HEK293 (cell line): Measurements from ENCODE around the gene LRSAM1.

Source experiments
- CTCF ChIA-PET: fragments of 350-600 bp; formaldehyde crosslinking; extraction: SDS; loops from one replicate; lab custom pipeline; 2021; ENCODE audit warnings: antibody characterized with exemption; lab: Yijun Ruan, JAX
- POLR2A ChIA-PET: fragments of 300-600 bp; formaldehyde crosslinking; extraction: SDS; loops from one replicate; lab custom pipeline; 2020; ENCODE audit warnings: antibody characterized with exemption, inconsistent platforms; lab: Yijun Ruan, JAX
- H3K27ac ChIP-seq: fragments of 200-500 bp; sonication (Bioruptor generic); 2 replicates; pipeline ENCODE4 v1.5.1; 2014; ENCODE audit warnings: low read depth, low read length, control low read depth, inconsistent platforms; ENCODE audit errors: extremely low read depth
- H3K36me3 ChIP-seq, 2 experiments: fragments of 200-500 bp in 1 of 2; sonication (Bioruptor generic) in 1 of 2; 1 replicate in 1 of 2; 2 replicates in 1 of 2; pipeline ENCODE4 v1.5.1; 2014 to 2017; ENCODE audit warnings: inconsistent platforms in 2 of 2, low read length in 2 of 2; ENCODE audit not compliant: control insufficient read depth in 2 of 2, insufficient read depth in 1 of 2
- H3K4me1 ChIP-seq: fragments of 200-500 bp; sonication (Bioruptor generic); 2 replicates; pipeline ENCODE4 v1.5.1; 2014; ENCODE audit warnings: mild to moderate bottlenecking, low read length, inconsistent platforms; ENCODE audit not compliant: control insufficient read depth, insufficient read depth
- H3K4me3 ChIP-seq: 2 replicates; pipeline ENCODE4 v1.5.1; 2011; ENCODE audit warnings: low read depth, mild to moderate bottlenecking, control low read depth, low read length, moderate library complexity
- H3K9me3 ChIP-seq: fragments of 200-500 bp; sonication (Bioruptor generic); 2 replicates; pipeline ENCODE4 v1.5.1; 2014; ENCODE audit warnings: low read depth, low read length, inconsistent platforms; ENCODE audit not compliant: control insufficient read depth, insufficient read depth
- EGR2 ChIP-seq: fragments of 450-650 bp; formaldehyde crosslinking; IDR thresholded peaks from 2 replicates; pipeline ENCODE4 v1.5.1; 2016; ENCODE audit warnings: low read depth, missing biosample characterization, missing genetic modification characterization
- MZF1 ChIP-seq: fragments of 450-650 bp; formaldehyde crosslinking; IDR thresholded peaks from 2 replicates; pipeline ENCODE4 v1.5.1; 2017; ENCODE audit warnings: missing biosample characterization, missing genetic modification characterization, borderline replicate concordance
- SALL2 ChIP-seq: fragments of 450-650 bp; formaldehyde crosslinking; IDR thresholded peaks from 2 replicates; pipeline ENCODE4 v1.5.0; 2017; ENCODE audit warnings: missing biosample characterization, mild to moderate bottlenecking, missing genetic modification characterization, borderline replicate concordance
- YY1 ChIP-seq: fragments of 450-650 bp; formaldehyde crosslinking; IDR thresholded peaks from 2 replicates; pipeline ENCODE4 v1.5.1; 2018; ENCODE audit warnings: missing biosample characterization, missing genetic modification characterization
- ZBTB48 ChIP-seq: fragments of 450-650 bp; formaldehyde crosslinking; IDR thresholded peaks from 2 replicates; pipeline ENCODE4 v1.5.1; 2016; ENCODE audit warnings: missing biosample characterization, missing genetic modification characterization
- ZFHX2 ChIP-seq: fragments of 450-650 bp; formaldehyde crosslinking; conservative IDR thresholded peaks from 2 replicates; pipeline ENCODE4 v1.5.1; 2016; ENCODE audit warnings: missing biosample characterization, missing genetic modification characterization
- ZIC2 ChIP-seq: fragments of 450-650 bp; formaldehyde crosslinking; IDR thresholded peaks from 2 replicates; pipeline ENCODE4 v1.5.1; 2016; ENCODE audit warnings: missing biosample characterization, missing genetic modification characterization
- ZNF391 ChIP-seq: fragments of 450-650 bp; formaldehyde crosslinking; IDR thresholded peaks from 2 replicates; pipeline ENCODE4 v1.5.1; 2016; ENCODE audit warnings: low read depth, missing biosample characterization, missing genetic modification characterization, borderline replicate concordance
- ZNF433 ChIP-seq: fragments of 450-650 bp; formaldehyde crosslinking; IDR thresholded peaks from 2 replicates; pipeline ENCODE4 v1.5.1; 2016; ENCODE audit warnings: missing biosample characterization, missing genetic modification characterization, low read depth
- ZNF521 ChIP-seq: fragments of 450-650 bp; formaldehyde crosslinking; IDR thresholded peaks from 2 replicates; pipeline ENCODE4 v1.5.1; 2017; ENCODE audit warnings: missing biosample characterization, mild to moderate bottlenecking, missing genetic modification characterization
- ZNF610 ChIP-seq: fragments of 450-650 bp; formaldehyde crosslinking; IDR thresholded peaks from 2 replicates; pipeline ENCODE4 v1.5.1; 2016; ENCODE audit warnings: missing biosample characterization, missing genetic modification characterization, borderline replicate concordance
- ZNF654 ChIP-seq: fragments of 450-650 bp; formaldehyde crosslinking; IDR thresholded peaks from 2 replicates; pipeline ENCODE4 v1.5.1; 2016; ENCODE audit warnings: low read depth, missing biosample characterization, missing genetic modification characterization
- ZNF701 ChIP-seq: fragments of 450-650 bp; formaldehyde crosslinking; IDR thresholded peaks from 2 replicates; pipeline ENCODE4 v1.5.1; 2016; ENCODE audit warnings: missing biosample characterization, missing genetic modification characterization
- TF ChIP-seq, protein P1 (sequence below): fragments of 450-650 bp; formaldehyde crosslinking; IDR thresholded peaks from 2 replicates; pipeline ENCODE4 v1.5.1; 2016; ENCODE audit warnings: missing biosample characterization, missing genetic modification characterization
- TF ChIP-seq, protein P2 (sequence below): fragments of 450-650 bp; formaldehyde crosslinking; IDR thresholded peaks from 2 replicates; pipeline ENCODE4 v1.5.1; 2016; ENCODE audit warnings: missing biosample characterization, missing genetic modification characterization
- TF ChIP-seq, protein P3 (sequence below): fragments of 450-650 bp; formaldehyde crosslinking; IDR thresholded peaks from 2 replicates; pipeline ENCODE4 v1.5.1; 2016; ENCODE audit warnings: missing biosample characterization, missing genetic modification characterization
- TF ChIP-seq, protein P4 (sequence below): fragments of 450-650 bp; formaldehyde crosslinking; IDR thresholded peaks from 2 replicates; pipeline ENCODE4 v1.5.1; 2016; ENCODE audit warnings: missing biosample characterization, missing genetic modification characterization
- TF ChIP-seq, protein P5 (sequence below): fragments of 450-650 bp; formaldehyde crosslinking; IDR thresholded peaks from 2 replicates; pipeline ENCODE4 v1.5.1; 2016; ENCODE audit warnings: missing biosample characterization, missing genetic modification characterization
- TF ChIP-seq, protein P6 (sequence below): fragments of 450-650 bp; formaldehyde crosslinking; IDR thresholded peaks from 2 replicates; pipeline ENCODE4 v1.5.1; 2016; ENCODE audit warnings: missing biosample characterization, missing genetic modification characterization

LRSAM1 gene

DNA sequence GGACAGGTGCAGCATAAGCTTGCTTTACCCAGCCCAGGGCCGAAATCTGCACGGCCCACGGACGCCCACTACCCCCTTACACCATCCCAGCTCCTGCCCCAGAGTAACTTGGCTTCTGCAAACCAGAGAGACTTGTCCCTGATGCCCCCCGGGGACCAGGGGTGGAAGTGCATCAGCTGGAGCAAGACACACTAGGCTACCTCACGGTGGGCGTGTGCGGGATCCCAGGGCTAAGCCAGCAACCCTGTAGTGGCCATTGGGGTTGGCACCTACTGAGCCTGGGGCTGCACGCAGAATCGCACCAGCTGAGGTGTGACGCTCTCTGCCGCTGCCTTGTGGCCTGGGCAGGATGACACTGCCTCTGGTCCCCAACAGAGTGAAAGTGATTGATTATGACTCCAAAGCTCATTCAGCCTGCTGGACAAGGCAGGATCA is 33.3 kb upstream of the LRSAM1 start:
- TF ChIP-seq, protein P1, sequence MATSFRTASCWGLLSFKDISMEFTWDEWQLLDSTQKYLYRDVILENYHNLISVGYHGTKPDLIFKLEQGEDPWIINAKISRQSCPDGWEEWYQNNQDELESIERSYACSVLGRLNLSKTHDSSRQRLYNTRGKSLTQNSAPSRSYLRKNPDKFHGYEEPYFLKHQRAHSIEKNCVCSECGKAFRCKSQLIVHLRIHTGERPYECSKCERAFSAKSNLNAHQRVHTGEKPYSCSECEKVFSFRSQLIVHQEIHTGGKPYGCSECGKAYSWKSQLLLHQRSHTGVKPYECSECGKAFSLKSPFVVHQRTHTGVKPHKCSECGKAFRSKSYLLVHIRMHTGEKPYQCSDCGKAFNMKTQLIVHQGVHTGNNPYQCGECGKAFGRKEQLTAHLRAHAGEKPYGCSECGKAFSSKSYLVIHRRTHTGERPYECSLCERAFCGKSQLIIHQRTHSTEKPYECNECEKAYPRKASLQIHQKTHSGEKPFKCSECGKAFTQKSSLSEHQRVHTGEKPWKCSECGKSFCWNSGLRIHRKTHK (tag by site-specific recombination), result no peak
- TF ChIP-seq ZIC2 (tag by site-specific recombination), result peak; percentile 64
- TF ChIP-seq, protein P2, sequence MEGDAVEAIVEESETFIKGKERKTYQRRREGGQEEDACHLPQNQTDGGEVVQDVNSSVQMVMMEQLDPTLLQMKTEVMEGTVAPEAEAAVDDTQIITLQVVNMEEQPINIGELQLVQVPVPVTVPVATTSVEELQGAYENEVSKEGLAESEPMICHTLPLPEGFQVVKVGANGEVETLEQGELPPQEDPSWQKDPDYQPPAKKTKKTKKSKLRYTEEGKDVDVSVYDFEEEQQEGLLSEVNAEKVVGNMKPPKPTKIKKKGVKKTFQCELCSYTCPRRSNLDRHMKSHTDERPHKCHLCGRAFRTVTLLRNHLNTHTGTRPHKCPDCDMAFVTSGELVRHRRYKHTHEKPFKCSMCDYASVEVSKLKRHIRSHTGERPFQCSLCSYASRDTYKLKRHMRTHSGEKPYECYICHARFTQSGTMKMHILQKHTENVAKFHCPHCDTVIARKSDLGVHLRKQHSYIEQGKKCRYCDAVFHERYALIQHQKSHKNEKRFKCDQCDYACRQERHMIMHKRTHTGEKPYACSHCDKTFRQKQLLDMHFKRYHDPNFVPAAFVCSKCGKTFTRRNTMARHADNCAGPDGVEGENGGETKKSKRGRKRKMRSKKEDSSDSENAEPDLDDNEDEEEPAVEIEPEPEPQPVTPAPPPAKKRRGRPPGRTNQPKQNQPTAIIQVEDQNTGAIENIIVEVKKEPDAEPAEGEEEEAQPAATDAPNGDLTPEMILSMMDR (tag by site-specific recombination), result 0 out of 2 replicates have a peak, but pooled peaks have one; percentile 17
- peak; percentile 59 for TF ChIP-seq ZFHX2 (tag by site-specific recombination)
- peak; percentile 69 for TF ChIP-seq EGR2 (tag by site-specific recombination)
- Histone ChIP-seq H3K4me1 (0 out of 2 replicates have a peak, but pooled peaks cover 3% of the 10 kb centered on the region), H3K27ac (no peak overlapping the region), H3K9me3 (no peaks in the 10 kb centered on the region), H3K4me3 (no peak overlapping the region), H3K36me3 (no peaks in the 10 kb centered on the region)
- POLR2A ChIA-PET, result interaction anchor here (0.5 to 1.2 kb wide), 2 partner anchors 22 to 160 kb away, joined by 4 to 8 read pairs; no protein-coding TSS in a partner anchor
- CTCF ChIA-PET, result interaction anchor here (0.6 to 2.0 kb wide), 8 partner anchors 16 to 213 kb away, joined by 3 to 5 read pairs (median 3); no protein-coding TSS in a partner anchor

DNA sequence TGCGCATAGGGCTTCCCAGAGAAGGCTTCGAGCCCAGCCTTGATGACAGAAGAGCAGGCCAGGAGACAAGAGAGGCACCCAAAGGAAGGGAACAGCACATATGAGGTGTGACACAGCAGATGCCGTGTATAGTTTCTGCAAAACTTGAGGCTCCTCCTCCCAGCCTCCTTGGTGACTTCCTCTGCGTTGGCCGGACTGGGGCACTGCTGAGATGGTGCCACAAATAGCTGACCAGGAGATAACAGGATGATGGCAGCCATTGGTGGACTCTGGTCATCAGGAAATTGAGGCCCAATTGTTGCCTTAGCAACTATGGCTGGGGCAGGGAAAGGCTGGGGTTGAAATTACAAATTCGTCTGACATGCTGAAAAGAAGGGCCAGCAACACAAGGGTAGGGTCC is 32.0 kb upstream of the LRSAM1 start:
- TF ChIP-seq ZNF701 (tag by site-specific recombination) (no peak), ZNF654 (tag by site-specific recombination) (no peak), MZF1 (tag by site-specific recombination) (no peak), YY1 (tag by site-specific recombination) (no peak), ZNF391 (tag by site-specific recombination) (no peak), ZNF521 (tag by site-specific recombination) (no peak), ZBTB48 (no peak), ZNF610 (tag by site-specific recombination) (no peak)
- TF ChIP-seq, protein P3, sequence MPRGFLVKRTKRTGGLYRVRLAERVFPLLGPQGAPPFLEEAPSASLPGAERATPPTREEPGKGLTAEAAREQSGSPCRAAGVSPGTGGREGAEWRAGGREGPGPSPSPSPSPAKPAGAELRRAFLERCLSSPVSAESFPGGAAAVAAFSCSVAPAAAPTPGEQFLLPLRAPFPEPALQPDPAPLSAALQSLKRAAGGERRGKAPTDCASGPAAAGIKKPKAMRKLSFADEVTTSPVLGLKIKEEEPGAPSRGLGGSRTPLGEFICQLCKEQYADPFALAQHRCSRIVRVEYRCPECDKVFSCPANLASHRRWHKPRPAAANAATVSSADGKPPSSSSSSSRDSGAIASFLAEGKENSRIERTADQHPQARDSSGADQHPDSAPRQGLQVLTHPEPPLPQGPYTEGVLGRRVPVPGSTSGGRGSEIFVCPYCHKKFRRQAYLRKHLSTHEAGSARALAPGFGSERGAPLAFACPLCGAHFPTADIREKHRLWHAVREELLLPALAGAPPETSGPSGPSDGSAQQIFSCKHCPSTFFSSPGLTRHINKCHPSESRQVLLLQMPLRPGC (tag by site-specific recombination), result no peak
- no peak overlapping the region for H3K27ac ChIP-seq
- H3K4me1 ChIP-seq, result 0 out of 2 replicates have a peak, but pooled peaks cover 5% of the 10 kb centered on the region
- ChIA-PET CTCF (interaction anchor here (0.6 to 0.7 kb wide), 2 partner anchors 16 to 45 kb away, joined by 3 read pairs; no protein-coding TSS in a partner anchor), POLR2A (no interaction called here)
- no peaks in the 10 kb centered on the region for H3K9me3 ChIP-seq
- H3K4me3 ChIP-seq, result no peak overlapping the region
- no peaks in the 10 kb centered on the region for H3K36me3 ChIP-seq

DNA sequence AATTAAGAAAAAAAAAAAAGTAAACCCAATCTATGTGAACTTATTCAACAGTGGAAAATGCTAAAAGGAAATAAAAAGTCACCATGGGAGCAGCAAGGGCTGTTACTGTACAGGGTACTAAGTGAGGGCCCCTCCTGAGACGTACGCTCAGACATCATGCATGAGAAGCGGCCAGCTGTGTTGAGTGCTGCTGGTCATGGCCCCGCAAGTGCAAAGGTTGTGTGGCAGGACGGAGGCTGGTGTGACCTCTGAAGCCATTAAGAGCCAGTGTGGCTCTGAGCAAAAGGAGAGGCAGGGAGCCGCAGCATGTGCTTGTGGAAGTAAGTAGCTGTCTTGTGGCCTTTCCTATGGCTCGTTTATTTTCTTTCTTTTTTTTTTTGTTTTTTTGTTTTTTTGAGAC is 30.3 kb upstream of the LRSAM1 start:
- CTCF ChIA-PET, result interaction anchor here (0.6 to 1.4 kb wide), 4 partner anchors 34 to 497 kb away, joined by 3 read pairs; no protein-coding TSS in a partner anchor
- TF ChIP-seq, protein P4, sequence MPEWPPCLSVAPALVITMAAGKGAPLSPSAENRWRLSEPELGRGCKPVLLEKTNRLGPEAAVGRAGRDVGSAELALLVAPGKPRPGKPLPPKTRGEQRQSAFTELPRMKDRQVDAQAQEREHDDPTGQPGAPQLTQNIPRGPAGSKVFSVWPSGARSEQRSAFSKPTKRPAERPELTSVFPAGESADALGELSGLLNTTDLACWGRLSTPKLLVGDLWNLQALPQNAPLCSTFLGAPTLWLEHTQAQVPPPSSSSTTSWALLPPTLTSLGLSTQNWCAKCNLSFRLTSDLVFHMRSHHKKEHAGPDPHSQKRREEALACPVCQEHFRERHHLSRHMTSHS (tag by site-specific recombination), result no peak
- TF ChIP-seq ZNF433 (tag by site-specific recombination) (no peak), SALL2 (tag by site-specific recombination) (no peak)
- TF ChIP-seq, protein P5, sequence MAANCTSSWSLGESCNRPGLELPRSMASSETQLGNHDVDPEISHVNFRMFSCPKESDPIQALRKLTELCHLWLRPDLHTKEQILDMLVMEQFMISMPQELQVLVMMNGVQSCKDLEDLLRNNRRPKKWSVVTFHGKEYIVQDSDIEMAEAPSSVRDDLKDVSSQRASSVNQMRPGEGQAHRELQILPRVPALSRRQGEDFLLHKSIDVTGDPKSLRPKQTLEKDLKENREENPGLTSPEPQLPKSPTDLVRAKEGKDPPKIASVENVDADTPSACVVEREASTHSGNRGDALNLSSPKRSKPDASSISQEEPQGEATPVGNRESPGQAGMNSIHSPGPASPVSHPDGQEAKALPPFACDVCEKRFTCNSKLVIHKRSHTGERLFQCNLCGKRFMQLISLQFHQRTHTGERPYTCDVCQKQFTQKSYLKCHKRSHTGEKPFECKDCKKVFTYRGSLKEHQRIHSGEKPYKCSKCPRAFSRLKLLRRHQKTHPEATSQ (tag by site-specific recombination), result no peak
- TF ChIP-seq, protein P6, sequence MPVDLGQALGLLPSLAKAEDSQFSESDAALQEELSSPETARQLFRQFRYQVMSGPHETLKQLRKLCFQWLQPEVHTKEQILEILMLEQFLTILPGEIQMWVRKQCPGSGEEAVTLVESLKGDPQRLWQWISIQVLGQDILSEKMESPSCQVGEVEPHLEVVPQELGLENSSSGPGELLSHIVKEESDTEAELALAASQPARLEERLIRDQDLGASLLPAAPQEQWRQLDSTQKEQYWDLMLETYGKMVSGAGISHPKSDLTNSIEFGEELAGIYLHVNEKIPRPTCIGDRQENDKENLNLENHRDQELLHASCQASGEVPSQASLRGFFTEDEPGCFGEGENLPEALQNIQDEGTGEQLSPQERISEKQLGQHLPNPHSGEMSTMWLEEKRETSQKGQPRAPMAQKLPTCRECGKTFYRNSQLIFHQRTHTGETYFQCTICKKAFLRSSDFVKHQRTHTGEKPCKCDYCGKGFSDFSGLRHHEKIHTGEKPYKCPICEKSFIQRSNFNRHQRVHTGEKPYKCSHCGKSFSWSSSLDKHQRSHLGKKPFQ (tag by site-specific recombination), result no peak

More for the DNA sequence above, 30.3 kb upstream of the LRSAM1 start:
- Histone ChIP-seq H3K4me1 (0 out of 2 replicates have a peak, but pooled peaks cover 5% of the 10 kb centered on the region), H3K9me3 (no peaks in the 10 kb centered on the region), H3K36me3 (peaks cover 0 to 2% of the 10 kb centered on the region in 2 experiments; a peak in 1 of 3 replicates), H3K4me3 (no peak overlapping the region), H3K27ac (no peak overlapping the region)
- POLR2A ChIA-PET, result interaction anchor here (0.7 to 1.7 kb wide), 5 partner anchors 14 to 55 kb away, joined by 3 to 10 read pairs (median 5); partner anchors contain the start of genes LRSAM1, RPL12 and SLC2A8
